ENCODE results near the gene TIGD7.
"Not testable (repeated sequence)": the region's sequence is repeated elsewhere in the genome, so short reads cannot be mapped to it uniquely, and the experiment has no call there.

Gene TIGD7

DNA sequence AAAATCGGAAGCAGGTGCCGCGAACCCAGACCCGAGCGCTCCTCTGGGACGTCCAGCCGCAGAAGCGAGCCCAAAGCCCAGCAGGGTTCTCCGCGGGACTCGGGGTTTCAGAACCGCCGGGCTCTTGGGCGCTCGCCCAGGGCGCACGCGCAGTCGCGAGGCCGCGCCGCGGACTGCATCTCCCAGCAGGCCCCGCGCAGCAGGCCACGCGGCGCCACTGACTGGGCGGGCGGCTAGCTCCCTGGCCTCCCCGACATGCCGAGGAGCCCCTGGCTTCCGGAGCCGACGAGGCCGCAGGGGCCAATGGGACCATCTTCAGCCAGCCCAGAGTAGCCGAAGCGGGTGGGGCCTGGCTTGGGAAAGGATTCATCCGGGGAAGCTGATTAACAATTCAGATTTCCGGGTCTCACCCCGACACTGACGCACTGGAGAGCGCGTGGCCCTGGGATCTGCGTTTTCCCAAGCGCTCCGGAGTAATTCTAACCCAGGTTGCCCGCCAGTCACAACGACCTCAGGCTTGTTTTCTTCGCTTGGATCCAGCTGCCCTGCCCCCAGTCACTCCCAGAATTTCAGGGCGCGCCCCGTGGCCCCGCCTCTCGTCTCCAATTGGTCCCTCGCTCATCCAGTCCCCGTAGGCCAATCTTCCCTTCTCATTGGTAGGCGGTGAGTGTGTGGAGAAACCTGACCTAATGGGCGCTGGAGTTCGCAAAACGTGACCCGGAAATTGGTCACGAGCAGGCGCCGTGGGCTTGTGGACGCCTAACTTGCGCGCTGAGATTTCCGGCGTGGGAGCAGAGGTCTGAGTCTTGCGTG is 22.3 kb downstream of the TIGD7 start, which contains the start of gene ZNF263:
TSS of gene ZNF263 (plus strand) at position 762 of the 813 bp plus-strand sequence. CDS start 328 bp downstream, outside the sequence.
- DNase-seq (ENCODE audit: low spot score) = peak; percentile 95

DNA sequence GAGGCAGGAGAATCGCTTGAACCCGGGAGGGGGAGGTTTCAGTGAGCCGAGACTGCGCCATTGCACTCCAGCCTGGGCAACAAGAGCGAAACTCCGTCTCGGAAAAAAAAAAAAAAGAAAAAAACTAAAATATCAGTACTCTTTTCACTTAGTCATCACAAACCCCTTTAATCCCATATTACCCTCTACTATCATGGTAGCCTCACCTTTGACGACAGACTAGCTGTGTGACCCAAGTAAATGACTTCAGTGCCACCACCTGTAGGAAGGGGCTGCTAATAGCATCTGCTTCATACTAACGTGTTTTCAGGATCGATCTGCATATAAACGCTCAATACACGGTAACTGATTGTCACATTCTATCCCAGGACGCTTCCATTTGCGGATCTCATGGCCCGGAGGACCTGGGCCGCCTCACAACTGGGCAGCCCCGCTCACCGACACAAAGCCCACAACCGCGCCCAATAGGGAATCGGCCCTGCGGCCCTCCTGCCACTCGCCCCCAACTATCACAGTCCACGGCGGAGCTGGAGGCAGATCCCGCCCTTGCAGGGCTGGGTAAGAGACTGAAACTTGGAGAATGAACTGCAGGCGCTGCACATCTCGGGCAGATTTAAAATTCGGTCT is 23.0 kb downstream of the TIGD7 start:
- peak; percentile 4 for DNase-seq (ENCODE audit: low spot score)

DNA sequence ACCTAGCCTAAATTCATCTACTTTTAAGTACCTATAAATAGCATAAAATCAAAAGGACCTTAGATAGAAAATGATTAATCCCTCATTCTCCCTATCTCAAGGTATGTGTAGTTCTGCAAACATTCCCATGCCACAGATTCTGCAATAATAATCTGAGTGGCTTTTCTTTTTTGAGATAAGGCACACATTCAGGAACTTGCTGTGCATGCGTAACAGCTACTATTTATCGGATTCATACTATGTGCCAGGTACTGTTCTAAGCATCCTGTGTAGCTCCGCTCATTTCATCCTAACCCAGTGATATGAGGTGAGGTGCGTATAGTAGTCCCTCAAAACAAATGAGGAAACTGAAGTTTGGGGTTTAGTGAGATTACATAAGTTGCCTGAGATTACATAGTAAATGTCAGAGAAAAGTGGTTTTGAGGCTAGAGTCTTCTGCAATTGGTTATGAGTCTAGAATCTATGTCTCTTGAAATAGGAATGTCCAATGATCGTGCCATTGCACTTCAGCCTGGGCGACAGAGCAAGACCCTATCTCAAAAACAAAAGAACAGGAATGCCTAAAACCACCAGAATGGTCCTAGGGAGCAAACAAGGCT is 23.9 kb downstream of the TIGD7 start:
- DNase-seq (ENCODE audit: low spot score) = no peak

DNA sequence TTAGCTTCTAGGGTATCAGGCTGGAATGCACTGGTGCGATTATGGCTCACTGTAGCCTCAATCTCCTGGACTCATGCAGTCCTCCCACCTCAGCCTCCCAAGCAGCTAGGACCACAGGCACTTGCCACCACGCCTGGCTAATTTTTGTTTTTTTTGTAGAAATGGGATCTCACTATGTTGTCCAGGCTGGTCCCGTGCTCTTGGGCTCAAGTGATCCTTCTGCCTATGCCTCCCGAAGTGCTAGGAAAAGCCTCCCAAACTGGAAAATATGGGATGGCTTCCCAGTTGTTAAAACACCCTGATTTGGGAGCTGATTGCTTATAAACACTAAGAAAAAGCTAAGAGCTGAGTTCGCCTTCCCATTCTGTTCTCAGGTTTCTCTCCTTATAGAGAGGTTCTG is 28.6 kb downstream of the TIGD7 start:
- no peak for DNase-seq (ENCODE audit: low spot score)

DNA sequence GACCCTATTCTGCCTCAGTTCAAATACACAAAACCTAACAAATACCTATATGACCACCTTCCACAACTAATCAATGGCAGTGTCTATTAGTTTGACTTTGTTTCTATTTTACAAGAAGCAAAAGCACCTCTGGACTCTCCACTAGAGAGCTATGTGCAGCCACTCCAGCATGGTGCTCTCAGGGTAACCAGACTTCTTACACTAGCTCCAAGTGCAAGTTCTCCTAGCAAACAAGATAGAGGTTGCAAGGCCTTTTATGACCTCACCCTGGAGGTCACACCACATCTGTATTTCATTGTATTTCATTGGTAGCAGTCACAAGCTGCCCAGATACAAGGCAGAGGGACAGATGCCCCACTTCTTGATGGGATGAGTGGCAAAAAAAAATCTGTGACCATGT is 30.3 kb downstream of the TIGD7 start:
- DNase-seq (ENCODE audit: low spot score) = no peak

DNA sequence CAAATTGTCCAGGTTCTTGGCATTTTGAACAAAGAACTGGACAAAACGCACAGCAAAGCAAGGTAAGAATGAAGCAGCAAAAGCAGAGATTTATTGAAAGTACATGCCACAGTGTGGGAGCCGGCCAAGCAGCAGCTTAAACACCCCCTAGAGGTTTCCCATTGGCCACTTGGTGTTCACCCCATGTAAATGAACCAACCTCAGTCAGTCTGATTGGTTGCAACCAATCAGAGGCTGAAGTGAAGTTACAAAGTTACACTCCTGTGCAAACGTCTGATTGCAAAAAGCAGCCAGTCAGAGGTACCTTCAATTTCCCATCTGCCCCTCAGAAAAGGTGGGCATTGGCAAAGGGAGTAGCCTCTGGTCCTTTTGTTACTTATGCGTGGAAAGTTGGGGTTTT is 30.7 kb downstream of the TIGD7 start:
- DNase-seq (ENCODE audit: low spot score) = no peak

DNA sequence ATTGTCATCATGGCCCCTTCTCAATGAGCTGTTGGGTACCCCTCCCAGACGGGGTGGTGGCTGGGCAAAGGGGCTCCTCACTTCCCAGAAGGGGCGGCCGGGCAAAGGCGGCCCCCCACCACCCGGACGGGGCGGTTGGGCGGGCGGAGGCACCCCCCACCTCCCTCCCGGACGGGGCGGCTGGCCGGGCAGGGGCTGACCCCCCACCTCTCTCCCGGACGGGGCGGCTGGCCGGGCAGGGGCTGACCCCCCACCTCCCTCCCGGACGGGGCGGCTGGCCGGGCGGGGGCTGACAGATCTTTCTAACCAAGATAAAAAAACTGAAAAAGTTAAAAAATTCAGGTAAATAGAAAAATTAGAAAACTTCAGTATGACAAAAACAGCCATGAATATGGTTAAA is 33.9 kb downstream of the TIGD7 start:
- not testable (repeated sequence) for DNase-seq (ENCODE audit: low spot score)

DNA sequence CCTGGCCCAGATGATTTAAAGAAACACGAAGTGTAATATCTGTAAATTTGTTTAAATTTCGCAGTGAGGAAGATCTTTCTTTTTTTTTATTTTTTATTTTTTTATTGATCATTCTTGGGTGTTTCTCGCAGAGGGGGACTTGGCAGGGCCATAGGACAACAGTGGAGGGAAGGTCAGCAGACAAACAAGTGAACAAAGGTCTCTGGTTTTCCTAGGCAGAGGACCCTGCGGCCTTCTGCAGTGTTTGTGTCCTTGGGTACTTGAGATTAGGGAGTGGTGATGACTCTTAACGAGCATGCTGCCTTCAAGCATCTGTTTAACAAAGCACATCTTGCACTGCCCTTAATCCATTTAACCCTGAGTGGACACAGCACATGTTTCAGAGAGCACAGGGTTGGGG is 34.5 kb downstream of the TIGD7 start:
- not testable (repeated sequence) for DNase-seq (ENCODE audit: low spot score)

DNA sequence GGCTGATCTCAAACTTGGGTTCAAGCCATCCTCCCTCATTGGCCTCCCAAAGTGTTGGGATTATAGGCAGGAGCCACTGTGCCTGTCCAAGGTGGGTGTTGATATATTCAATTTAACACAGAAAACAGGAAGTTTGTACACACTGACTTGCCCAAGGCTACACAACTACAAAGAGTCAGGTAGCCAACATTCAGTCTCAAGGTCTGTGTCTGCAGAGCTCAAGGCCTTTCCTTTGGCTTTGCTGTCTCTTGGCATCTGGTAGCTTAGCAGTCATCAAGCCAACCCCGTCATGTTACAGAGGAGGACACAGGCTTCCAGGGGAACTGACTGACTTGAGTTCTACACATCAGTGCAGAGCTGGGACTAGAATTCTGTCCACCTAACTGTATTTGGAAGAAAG is 36.9 kb downstream of the TIGD7 start:
- DNase-seq (ENCODE audit: low spot score) = no peak

DNA sequence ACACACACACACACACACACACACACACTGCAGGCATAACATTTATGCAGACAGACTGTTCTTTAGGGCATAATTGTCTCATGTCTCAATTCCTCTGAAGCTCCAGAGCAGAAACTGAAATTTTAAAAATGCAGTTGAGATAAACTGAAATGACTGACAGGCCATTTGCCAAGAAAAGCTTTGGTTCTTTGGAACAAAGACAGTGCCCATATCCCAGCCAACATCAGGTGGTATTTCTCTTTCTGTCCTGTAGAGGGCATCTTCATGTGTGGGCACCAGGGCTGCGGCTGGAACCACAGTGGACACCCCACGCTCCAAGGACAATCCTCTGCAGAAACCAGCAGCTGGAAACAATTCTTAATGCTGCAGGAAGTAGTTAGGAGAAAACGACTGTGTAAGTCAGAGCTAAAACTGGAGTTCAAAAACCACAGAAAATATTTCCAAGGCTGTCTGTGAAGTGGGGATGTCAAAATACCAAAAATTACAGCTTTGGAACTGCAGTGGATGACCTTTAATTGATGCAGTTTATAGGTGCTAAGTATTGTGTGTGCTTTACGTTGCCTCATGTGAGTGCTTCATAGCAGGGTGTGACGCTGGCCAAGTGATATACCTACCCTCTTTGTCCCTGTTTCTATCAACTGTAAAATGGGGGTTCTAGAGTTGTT is 38.2 kb downstream of the TIGD7 start:
- DNase-seq (ENCODE audit: low spot score) = peak; percentile 25

DNA sequence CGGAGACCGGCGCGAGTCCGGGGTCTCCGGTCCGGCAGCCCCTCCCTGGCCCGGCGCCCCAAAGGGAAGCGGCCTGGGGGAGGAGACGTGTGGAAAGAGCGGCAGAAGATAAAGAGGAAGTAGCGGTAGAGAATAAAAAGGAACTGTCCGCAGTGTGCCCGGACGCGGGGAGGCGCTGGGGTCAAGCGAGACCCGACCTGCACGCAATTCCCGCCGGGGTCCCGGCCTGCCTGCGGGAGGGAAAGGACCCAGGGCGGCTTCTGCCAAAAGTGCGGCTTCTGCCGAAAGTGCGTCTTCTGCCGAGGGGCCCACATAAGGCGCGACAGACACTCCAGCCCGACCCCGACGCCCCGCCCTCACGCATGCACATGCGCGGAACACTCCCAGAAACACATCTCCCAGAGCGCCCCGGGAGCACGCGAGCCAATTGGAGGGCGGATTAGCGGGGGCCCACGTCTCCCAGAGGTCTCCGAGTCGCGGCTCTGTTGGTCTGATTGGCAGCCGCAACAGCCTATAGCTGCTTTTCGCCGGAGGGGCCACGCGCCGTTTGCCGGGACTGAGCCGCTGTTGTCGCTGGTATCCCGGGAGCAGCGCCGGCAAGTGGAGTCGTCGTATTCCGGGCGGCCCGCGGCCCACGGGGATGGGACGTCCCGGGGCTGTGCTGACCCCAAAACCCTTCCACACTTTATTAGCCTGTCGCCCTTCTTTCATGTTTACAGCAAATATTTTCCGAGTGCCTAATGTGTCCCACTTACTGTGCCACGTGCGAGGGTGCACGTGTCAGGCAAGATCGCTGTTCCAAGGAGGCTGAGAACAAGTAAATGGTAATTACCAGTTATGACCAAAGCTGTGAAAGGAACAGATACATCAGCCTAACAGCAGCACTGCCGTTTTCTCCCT is 40.8 kb downstream of the TIGD7 start:
- peak; percentile 98 for DNase-seq (ENCODE audit: low spot score)

DNA sequence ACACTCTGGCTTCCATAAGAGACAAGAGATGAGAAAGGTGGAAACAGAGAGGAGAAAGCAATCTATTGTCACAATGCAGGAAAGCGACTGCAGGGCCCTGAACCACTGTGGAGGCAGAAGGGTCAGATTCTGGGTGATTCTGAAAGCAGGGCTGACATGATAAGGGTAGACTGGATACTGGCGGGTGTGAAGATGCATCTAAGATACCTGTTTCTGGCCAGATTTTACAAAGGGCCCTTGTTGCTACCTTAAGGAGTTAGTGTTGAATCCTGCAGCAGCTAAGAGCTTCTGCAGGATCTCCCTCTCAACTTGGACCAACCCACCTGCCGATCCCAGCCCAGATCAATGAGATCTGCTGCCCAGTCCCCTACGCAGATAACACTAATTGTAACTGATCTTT is 42.7 kb downstream of the TIGD7 start:
- no peak for DNase-seq (ENCODE audit: low spot score)

DNA sequence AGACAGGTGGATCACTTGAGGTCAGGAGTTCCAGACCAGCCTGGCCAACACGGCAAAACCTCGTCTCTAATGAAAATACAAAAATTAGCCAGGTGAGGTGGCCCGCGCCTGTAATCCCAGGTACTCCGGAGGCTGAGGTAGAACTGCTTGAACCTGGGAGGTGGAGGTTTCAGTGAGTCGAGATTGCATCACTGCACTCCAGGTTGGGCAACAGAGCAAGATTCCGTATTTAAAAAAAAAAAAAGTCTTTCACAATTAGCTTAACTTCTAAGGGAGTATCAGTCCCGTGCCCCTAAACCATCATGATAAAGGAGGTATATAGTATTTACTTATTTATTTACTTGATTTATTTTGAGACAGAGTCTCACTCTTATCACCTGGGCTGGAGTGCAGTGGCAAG is 45.4 kb downstream of the TIGD7 start:
- DNase-seq (ENCODE audit: low spot score) = no peak

DNA sequence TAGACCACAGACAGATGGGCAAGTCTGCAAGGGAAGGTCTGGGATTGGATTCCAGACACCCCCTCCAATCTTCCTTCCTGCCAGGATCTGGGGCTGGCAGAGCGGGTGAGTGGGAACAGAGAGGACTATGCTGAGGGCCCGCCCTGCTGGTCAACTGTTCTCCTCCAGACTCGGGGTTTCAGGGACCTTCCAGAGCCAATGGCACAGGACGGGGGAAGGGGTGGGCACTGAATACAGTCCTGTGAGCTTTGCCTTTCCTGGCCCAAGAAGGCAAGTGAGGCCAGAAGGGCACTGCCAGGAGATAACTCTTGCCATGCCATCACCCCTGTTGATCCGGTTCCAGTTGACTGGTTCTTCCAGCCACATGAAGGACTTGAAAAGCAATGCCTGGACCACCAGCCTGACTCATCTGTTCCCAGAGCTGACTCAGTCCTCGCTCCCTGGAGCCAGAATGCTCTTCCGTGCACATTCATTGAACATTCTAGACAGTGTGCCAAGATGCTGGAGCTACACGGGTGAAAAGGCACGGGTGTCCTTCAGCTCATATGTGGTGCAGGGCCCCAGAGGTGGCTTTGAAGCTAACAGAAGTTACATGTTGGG is 48.3 kb downstream of the TIGD7 start:
- DNase-seq (ENCODE audit: low spot score) = no peak

DNA sequence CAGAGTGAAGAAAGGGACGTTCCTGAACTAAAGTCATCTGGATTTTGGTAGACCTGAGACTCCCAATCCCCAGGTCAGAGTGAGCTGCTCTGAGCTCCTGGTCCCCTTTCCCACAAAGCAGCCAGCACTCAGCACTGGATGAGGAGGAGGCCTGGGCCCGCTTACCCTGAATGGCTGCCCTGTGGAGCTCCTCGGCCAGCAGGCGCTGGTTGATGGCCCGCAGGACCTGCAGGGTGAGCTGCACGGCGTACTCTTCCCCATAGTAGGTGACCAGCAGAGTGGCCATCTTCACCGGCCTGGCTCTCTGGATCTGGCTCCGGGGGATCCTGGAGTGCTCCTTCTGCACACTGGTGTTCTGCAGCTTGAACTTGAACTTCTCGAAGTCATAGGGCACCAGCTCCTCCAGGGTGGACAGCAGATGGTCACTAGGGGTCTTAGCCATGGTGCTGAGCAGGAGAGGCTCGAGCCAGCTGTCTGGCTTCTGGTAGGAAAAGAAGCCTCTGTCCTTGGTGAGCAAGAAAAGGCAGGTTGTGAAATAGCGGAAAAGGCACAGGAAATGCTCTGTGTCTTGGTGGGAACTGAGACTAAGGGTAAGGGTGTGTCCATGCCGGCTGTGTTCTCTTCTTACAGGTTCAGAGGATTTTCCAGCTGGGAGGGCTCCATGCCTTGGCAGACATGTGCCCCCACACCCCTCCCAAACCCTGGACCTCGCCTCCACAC is 48.9 kb downstream of the TIGD7 start, which contains the start of gene MEFV:
TSS of gene MEFV (minus strand) at position 488 of the 720 bp plus-strand sequence. CDS start at position 442, 46 bp downstream.
- no peak for DNase-seq (ENCODE audit: low spot score)

DNA sequence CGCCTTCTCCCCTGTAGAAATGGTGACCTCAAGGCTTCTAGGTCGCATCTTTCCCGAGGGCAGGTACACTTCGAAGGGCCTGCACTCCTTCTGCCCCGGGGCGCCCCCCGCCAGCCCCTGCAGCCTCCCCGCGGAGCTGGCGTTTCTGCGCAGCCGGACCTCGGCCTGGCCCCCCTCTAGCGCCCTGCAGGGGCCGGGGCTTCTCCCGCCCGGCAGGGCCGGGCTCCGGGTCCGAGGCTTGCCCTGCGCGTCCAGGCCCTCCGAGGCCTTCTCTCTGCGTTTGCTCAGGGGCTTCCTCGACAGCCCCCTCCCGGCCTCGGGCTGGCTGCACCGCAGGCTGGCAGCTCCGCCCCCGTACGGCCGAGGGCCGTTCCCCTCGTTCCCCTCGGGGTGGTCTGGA is 50.9 kb downstream of the TIGD7 start:
- DNase-seq (ENCODE audit: low spot score) = no peak

DNA sequence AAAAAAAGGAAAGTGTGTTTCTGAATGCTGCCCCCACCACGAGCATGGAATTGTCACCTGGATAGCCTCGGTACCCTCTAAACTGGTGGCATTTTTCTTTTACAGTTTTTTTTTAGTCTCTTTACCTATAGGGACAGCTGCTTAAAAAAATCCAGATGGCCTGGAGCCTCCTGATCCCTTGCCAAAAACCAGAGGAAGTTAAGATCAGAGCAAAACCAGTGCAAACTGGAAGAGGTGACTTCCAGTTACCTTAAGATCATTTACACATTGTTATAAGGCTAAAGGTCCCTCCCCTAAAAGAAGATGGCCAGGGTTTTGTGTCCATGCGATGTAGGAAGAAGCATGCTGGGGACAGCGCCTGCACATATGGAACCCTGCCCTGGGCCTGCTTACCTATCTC is 52.3 kb downstream of the TIGD7 start:
- no peak for DNase-seq (ENCODE audit: low spot score)

DNA sequence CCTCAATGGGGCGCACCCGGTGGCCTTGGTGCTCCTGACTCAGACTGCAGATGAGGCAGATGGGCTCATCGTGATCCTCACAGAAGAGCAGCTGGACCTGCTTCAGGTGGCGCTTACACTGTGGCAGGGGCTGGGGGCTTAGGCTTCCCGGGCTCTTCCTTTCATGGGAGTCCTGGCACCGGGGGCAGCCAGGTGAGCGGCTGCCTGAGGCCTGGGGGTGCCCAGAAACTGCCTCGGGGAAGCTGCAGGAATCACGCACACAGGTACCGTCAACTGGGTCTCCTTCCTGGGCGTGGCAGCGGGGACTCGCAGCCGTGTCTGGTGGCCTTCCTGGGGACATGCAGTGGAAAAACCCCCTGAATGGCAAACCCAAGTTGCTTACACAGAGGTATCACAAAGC is 55.8 kb downstream of the TIGD7 start:
- DNase-seq (ENCODE audit: low spot score) = no peak

DNA sequence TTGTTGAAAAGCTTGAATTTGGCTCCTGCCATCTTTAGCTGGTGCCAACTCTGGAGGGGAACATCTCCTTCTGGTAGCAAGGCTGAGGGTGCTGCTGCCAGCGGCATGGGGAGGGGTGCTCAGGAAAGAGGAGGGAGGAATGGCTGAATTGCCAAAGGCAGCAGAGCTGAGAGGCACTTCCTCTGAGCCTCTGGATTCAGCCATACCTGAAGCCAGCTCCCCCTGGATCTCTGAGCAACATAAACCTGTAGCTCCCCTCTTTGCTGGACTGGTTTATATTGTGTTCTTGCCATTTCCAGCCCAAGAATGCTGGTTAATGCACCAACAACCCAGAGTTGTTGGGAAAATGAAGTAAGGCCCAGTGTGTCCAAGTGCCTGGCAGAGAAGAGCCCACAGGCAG is 56.2 kb downstream of the TIGD7 start:
- no peak for DNase-seq (ENCODE audit: low spot score)

Measured in CD4-positive, alpha-beta T cell treated with Interleukin-2 at 100 ng/mL for 4 hours (primary cell).